Heart left ventricle (tissue), 16 donors: Measurements from ENCODE around the gene SPPL2C. TPM values are rescaled to one million over a fixed set of nuclear protein-coding genes. Genes with fewer than 3 reads are reported as not detected.

Experiments
- ATAC-seq, 4 donors: fragments of 200-7000 bp; cut with Tn5 transposase; one replicate each; pipeline ENCODE4 v1.9.1; 2020 to 2022; ENCODE audit warnings: moderate library complexity in 4 of 4, mild to moderate bottlenecking in 3 of 4, moderate number of reproducible peaks in 1 of 4
- DNase-seq, 5 donors: peaks; one replicate each; pipeline ENCODE4 v3.0.0-alpha.2; 2020
- H3K27ac ChIP-seq, 12 donors: fragments of 200-600 bp; sonication (generic) in 4 of 12; one replicate each; pipeline versions ENCODE4 v1.5.0 to v1.8.0; 2016 to 2022; ENCODE audit warnings: mild to moderate bottlenecking in 2 of 12
- H3K27me3 ChIP-seq, 9 donors: fragments of 200-600 bp; sonication (generic) in 2 of 9; one replicate each; pipeline versions ENCODE4 v1.5.1 to v1.8.0; 2016 to 2022; ENCODE audit warnings: mild to moderate bottlenecking in 3 of 9
- H3K36me3 ChIP-seq, 9 donors: fragments of 200-600 bp; sonication (generic) in 2 of 9; one replicate each; pipeline versions ENCODE4 v1.5.0 to v1.8.0; 2018 to 2022; ENCODE audit warnings: mild to moderate bottlenecking in 2 of 9
- H3K4me1 ChIP-seq, 12 donors: fragments of 200-600 bp; sonication (generic) in 4 of 12; one replicate each; pipeline versions ENCODE4 v1.5.0 to v1.8.0; 2016 to 2022; ENCODE audit warnings: mild to moderate bottlenecking in 3 of 12
- H3K4me3 ChIP-seq, 12 donors: fragments of 200-600 bp; sonication (generic) in 4 of 12; one replicate each; pipeline versions ENCODE4 v1.5.0 to v1.8.0; 2017 to 2022; ENCODE audit warnings: mild to moderate bottlenecking in 9 of 12, moderate library complexity in 4 of 12
- H3K9me3 ChIP-seq, 12 donors: fragments of 200-600 bp; sonication (generic) in 4 of 12; one replicate each; pipeline versions ENCODE4 v1.5.0 to v1.8.0; 2016 to 2022; ENCODE audit warnings: mild to moderate bottlenecking in 1 of 12
- CTCF ChIP-seq, 12 donors: fragments of 200-600 bp; sonication (generic) in 4 of 12; IDR thresholded peaks; one replicate each; pipeline versions ENCODE4 v1.5.0 to v1.8.0; 2018 to 2022; ENCODE audit warnings: antibody characterized with exemption in 12 of 12, mild to moderate bottlenecking in 5 of 12
- POLR2A ChIP-seq, 2 donors: fragments of 450-650 bp; IDR thresholded peaks; one replicate each; pipeline ENCODE4 v1.6.1; 2017; ENCODE audit warnings: antibody characterized with exemption in 2 of 2, mild to moderate bottlenecking in 2 of 2, moderate library complexity in 2 of 2
- WGBS, 4 donors: extraction: QIAGEN DNeasy Blood & Tissue Kit in 2 of 4; methylation state at CpG; one replicate each; pipeline versions ENCODE4 v1.1.5 to v1.1.7; 2013 to 2018; 5-methylcytosine and 5-hydroxymethylcytosine counted together
- intact Hi-C, 10 donors: fragments of 100-400 bp; cut with DNase I; formaldehyde crosslinking; loops; one replicate each; pipeline versions ENCODE4 v1.11.1 to v1.14.2; 2022
- polyA plus RNA-seq, 2 donors: library from polyadenylated mRNA; stranded (reverse); fragments of 200-250 nt; gene quantifications; one replicate each; pipeline ENCODE4 v1.2.3, GENCODE V29; 2013
- total RNA-seq, 9 donors: library from RNA; depleted of rRNA in 2 of 9; stranded (reverse); fragments of >200 nt in 2 of 9; fragmentation: NEBNext Ultra II Directional in 3 of 9; extraction: Animal tissue kit (Norgen Biotek cat#: 25700) in 3 of 9; gene quantifications; one replicate each; pipeline versions ENCODE4 v1.1.0 to v1.2.4, GENCODE V29; 2016 to 2023
- donor health status: ischemic (EF 13 %, LVEDD 7.1; RV severe dilation, severe dysfunction).
- donor health status: healthy with polysubstance abuse.
- donor health status: DM: no; HTN: yes; CAD: no.
- donor health status: DM: no; HTN: no; CAD: no.
- donor health status: ischemic (EF 25% LVEDD 6.9; RV normal size, moderate dysfunction).
- donor health status: ischemic (EF 25% LVEDD 5.7; RV mildly dilated, moderate dysfunction).
- donor health status: healthy.
- donor health status: DM: yes; HTN: yes; CAD: no.
- donor health status: ischemic (EF 35%, LVEDD 5.7; RV mildly dilated, moderate dysfunction).
- donor health status: nonischemic (EF 11% LVEDD 7.7; RV severe dilation, severe dysfunction).
- donor health status: DM: yes; HTN: yes; CAD: no.
- donor health status: PGD.
- donor health status: ischemic (EF 29% LVEDD 5.4; RV normal size, mild dysfunction).
- donor health status: nonischemic (EF 23%, LVEDD 6.1; RV moderate dilation, normal function).

The SPPL2C gene
- total and polyA plus RNA-seq, 11 donors: not detected

DNA sequence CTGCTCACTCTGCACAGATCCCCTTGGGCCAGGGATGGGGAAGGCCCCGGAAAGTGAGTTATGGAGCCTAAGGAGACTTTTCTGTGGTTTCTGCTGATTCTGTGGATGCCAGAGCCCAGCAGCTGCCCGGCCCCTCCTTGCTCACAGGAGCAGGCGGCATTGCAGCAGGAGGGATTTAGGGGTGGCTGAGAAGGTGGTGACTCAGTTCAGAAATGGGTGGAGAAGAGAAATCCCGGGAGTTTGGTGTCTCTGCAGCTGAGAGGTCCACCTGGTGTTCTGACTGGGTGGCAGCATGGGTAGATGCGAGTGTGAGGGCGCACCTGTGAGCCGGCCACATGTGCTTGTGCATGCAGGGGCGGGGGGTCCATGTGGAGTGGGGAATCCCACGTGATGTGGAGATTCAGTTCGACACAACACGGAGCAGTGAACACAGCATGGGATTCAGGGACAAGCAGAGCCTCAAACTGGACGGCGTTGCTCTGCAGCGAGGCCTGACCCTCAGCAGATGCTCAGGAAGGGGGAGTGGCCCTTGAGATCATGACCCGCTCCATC, 16.0 kb upstream of the SPPL2C start:
- Histone ChIP-seq H3K4me3 (no peak overlapping the region), H3K4me1 (no peaks in the 10 kb centered on the region), H3K27ac (no peak overlapping the region), H3K9me3 (no peaks in the 10 kb centered on the region), H3K27me3 (peaks cover 0 to 29% (median 0%) of the 10 kb centered on the region in 9 donors), H3K36me3 (no peaks in the 10 kb centered on the region)
- DNase-seq (no peak), ATAC-seq (no peak)
- no peak for TF ChIP-seq CTCF (IDR thresholded peaks at IDR 0.05)
- no peak for TF ChIP-seq POLR2A (IDR thresholded peaks at IDR 0.05)
- intact Hi-C loops: no loop called here
- WGBS, 4 donors: 70 to 72% (median 71%) methylated on average over 12 to 15 of the region's 15 CpGs

GRCh38 chr17:45833920-45834319, 10.8 kb upstream of the SPPL2C start:
- intact Hi-C loops: loop anchor here in 4 of 10 donors (2.0 to 10.0 kb wide), 5 partner anchors 61 to 439 kb away; partner anchors contain the start of gene MAPT (in 1 of the 4)
- H3K27me3 ChIP-seq: peaks cover 0 to 34% (median 0%) of the 10 kb centered on the region in 9 donors
- WGBS, 4 donors: 41 to 59% (median 57%) methylated on average over 5 to 6 of the region's 6 CpGs
- H3K27ac ChIP-seq: no peak overlapping the region
- H3K4me1 ChIP-seq: no peaks in the 10 kb centered on the region
- H3K36me3 ChIP-seq: no peaks in the 10 kb centered on the region
- no peak overlapping the region for H3K4me3 ChIP-seq
- TF ChIP-seq POLR2A (IDR thresholded peaks at IDR 0.05) (no peak), CTCF (IDR thresholded peaks at IDR 0.05) (no peak)
- ATAC-seq: no peak
- no peak for DNase-seq
- no peaks in the 10 kb centered on the region for H3K9me3 ChIP-seq

- H3K9me3 ChIP-seq: no peaks in the 10 kb centered on the region
- peak in 1 of 5 donors; percentile 48 for DNase-seq
- TF ChIP-seq POLR2A (IDR thresholded peaks at IDR 0.05) (no peak), CTCF (IDR thresholded peaks at IDR 0.05) (no peak)
- no peak overlapping the region for H3K27ac ChIP-seq
- 72 to 85% (median 83%) methylated on average over 10 to 26 of the region's 26 CpGs for WGBS, 4 donors
- no peaks in the 10 kb centered on the region for H3K36me3 ChIP-seq
- H3K27me3 ChIP-seq: peaks cover 0 to 34% (median 0%) of the 10 kb centered on the region in 9 donors
- H3K4me3 ChIP-seq: no peak overlapping the region
- intact Hi-C loops: loop anchor here in 3 of 10 donors (5.0 to 10.0 kb wide), 3 partner anchors 60 to 440 kb away; partner anchors contain the start of gene MAPT (in 1 of the 3)
- no peak for ATAC-seq
- H3K4me1 ChIP-seq: no peaks in the 10 kb centered on the region
Observed at GRCh38 chr17:45834471-45835396, 9.9 kb upstream of the SPPL2C start.

DNA sequence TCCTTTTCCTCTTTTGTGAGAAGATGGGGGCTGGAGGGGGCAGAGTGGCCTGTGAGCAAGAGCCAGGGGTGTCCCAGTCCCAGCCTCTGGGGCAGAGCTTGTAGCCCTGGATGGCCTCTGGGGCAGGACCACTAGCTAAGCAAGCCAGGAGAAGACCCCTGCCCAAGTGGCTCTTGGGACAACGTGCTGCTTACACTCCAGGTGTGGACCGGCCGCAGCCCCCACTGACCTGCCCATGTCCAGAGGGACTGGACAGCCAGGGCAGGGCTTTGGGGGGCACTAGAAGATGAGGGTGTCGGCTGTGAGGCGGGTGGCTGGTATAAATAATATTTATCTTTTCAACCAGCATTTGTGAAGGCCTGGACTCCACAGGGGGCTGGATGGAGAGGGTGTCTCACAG, 9.2 kb upstream of the SPPL2C start:
- no peaks in the 10 kb centered on the region for H3K4me1 ChIP-seq
- TF ChIP-seq CTCF (IDR thresholded peaks at IDR 0.05): no peak
- TF ChIP-seq POLR2A (IDR thresholded peaks at IDR 0.05): no peak
- H3K27me3 ChIP-seq: peaks cover 0 to 29% (median 0%) of the 10 kb centered on the region in 9 donors
- no peaks in the 10 kb centered on the region for H3K9me3 ChIP-seq
- intact Hi-C loops: loop anchor here in 2 of 10 donors (10.0 kb wide), 2 partner anchors 59 to 441 kb away; partner anchors contain the start of gene MAPT (in 1 of the 2)
- H3K4me3 ChIP-seq: no peak overlapping the region
- no peak overlapping the region for H3K27ac ChIP-seq
- DNase-seq (peak in 1 of 5 donors; percentile 46), ATAC-seq (no peak)
- WGBS, 4 donors: 60 to 89% (median 81%) methylated on average over 1 to 5 of the region's 5 CpGs
- H3K36me3 ChIP-seq: no peaks in the 10 kb centered on the region
